GM12878 (cell line): Measurements from ENCODE around the gene KISS1. TPM values are rescaled to one million over a fixed set of nuclear protein-coding genes. Genes with fewer than 3 reads are reported as not detected.

Experiments used
- ATAC-seq: fragments of 200-7000 bp; cut with Tn5 transposase; 3 replicates; pipeline ENCODE4 v1.9.1; 2020; ENCODE audit warnings: mild to moderate bottlenecking, moderate library complexity
- BruUV-seq: library from RNA; stranded (reverse); fragments of 400-500 nt; replicated peaks from 2 replicates; lab custom pipeline; 2021; lab: Mats Ljungman, UMichigan
- CTCF ChIA-PET: fragments of 300-600 bp; sonication (Branson Sonifier 250); formaldehyde crosslinking; extraction: SDS; loops from one replicate; lab custom pipeline; 2021; ENCODE audit warnings: inconsistent platforms; lab: Yijun Ruan, JAX
- POLR2A ChIA-PET: fragments of 350-600 bp; formaldehyde crosslinking; extraction: SDS; loops from one replicate; lab custom pipeline; 2021; ENCODE audit warnings: inconsistent platforms; lab: Charles Lee
- RAD21 ChIA-PET: fragments of 300-600 bp; sonication (Branson Sonifier 250); formaldehyde crosslinking; loops from one replicate; lab custom pipeline; 2023; ENCODE audit warnings: antibody characterized with exemption; ENCODE audit not compliant: unreplicated experiment; lab: Charles Lee
- SMC1A ChIA-PET: fragments of 300-600 bp; sonication (Branson Sonifier 250); formaldehyde crosslinking; loops from one replicate; lab custom pipeline; 2023; ENCODE audit not compliant: unreplicated experiment, uncharacterized antibody; lab: Charles Lee
- DNase-seq: peaks from one replicate; pipeline ENCODE4 v3.0.0-alpha.2; 2011; ENCODE audit warnings: low read depth, low spot score
- FAIRE-seq: peaks from 3 replicates; lab custom pipeline; 2011; peaks lifted over from hg19 to GRCh38; lab: Jason Lieb, UNC
- H2AFZ ChIP-seq: 2 replicates; pipeline ENCODE4 v1.6.0; 2011; ENCODE audit warnings: low read depth, low read length, control low read depth; ENCODE audit not compliant: control insufficient read depth
- H3K27ac ChIP-seq: 2 replicates; pipeline ENCODE4 v1.5.1; 2011; ENCODE audit warnings: control low read depth; ENCODE audit not compliant: control insufficient read depth, insufficient read depth
- H3K27me3 ChIP-seq, 2 experiments: replicated peaks in 1 of 2; 2 replicates each; pipeline versions ENCODE4 v1.6.0 to v1.6.1; 2011; ENCODE audit warnings: low read length in 1 of 2; ENCODE audit not compliant: control insufficient read depth in 2 of 2, insufficient read depth in 2 of 2
- H3K36me3 ChIP-seq, 2 experiments: 2 replicates each; pipeline ENCODE4 v1.5.1; 2011; ENCODE audit warnings: low read length in 1 of 2; ENCODE audit not compliant: control insufficient read depth in 2 of 2, insufficient read depth in 2 of 2
- H3K4me1 ChIP-seq: 2 replicates; pipeline ENCODE4 v1.6.1; 2011; ENCODE audit warnings: mild to moderate bottlenecking, low read length, moderate library complexity, mixed read lengths; ENCODE audit not compliant: control insufficient read depth, insufficient read depth
- H3K4me2 ChIP-seq: 2 replicates; pipeline ENCODE4 v1.6.0; 2011; ENCODE audit warnings: control low read depth; ENCODE audit not compliant: control insufficient read depth, insufficient read depth
- H3K4me3 ChIP-seq: fragments of 200-600 bp; sonication (generic); 2 replicates; pipeline ENCODE4 v1.5.1; 2016
- H3K79me2 ChIP-seq: 2 replicates; pipeline ENCODE4 v1.6.0; 2011; ENCODE audit warnings: low read length; ENCODE audit not compliant: control insufficient read depth, insufficient read depth
- H3K9ac ChIP-seq: 2 replicates; pipeline ENCODE4 v1.8.0; 2011; ENCODE audit warnings: low read length, control low read depth, mixed read lengths; ENCODE audit not compliant: control insufficient read depth, insufficient read depth
- H3K9me3 ChIP-seq: replicated peaks from 3 replicates; pipeline ENCODE4 v1.5.1; 2011; ENCODE audit warnings: mild to moderate bottlenecking, low read length; ENCODE audit not compliant: control insufficient read depth, insufficient read depth
- H4K20me1 ChIP-seq: 2 replicates; pipeline ENCODE4 v1.6.0; 2011; ENCODE audit not compliant: control insufficient read depth, insufficient read depth
- BMI1 ChIP-seq: fragments of 450-650 bp; IDR thresholded peaks from 2 replicates; pipeline ENCODE4 v1.6.1; 2016; ENCODE audit warnings: mild to moderate bottlenecking, moderate library complexity, borderline replicate concordance
- CREM ChIP-seq: IDR thresholded peaks from 2 replicates; pipeline ENCODE4 v1.6.1; 2014; ENCODE audit warnings: antibody characterized with exemption, low read depth
- KAT2A ChIP-seq: conservative IDR thresholded peaks from 2 replicates; pipeline ENCODE4 v1.6.1; 2011; ENCODE audit warnings: low read depth, low read length; ENCODE audit not compliant: control insufficient read depth
- SMARCA5 ChIP-seq: fragments of 450-650 bp; IDR thresholded peaks from 2 replicates; pipeline ENCODE4 v1.6.1; 2017; ENCODE audit warnings: mild to moderate bottlenecking
- TCF12 ChIP-seq: IDR thresholded peaks from 2 replicates; pipeline ENCODE4 v1.6.1; 2011; ENCODE audit warnings: low read depth, mild to moderate bottlenecking, low read length
- ZZZ3 ChIP-seq: IDR thresholded peaks from 2 replicates; pipeline ENCODE4 v1.6.1; 2011; ENCODE audit warnings: low read depth; ENCODE audit not compliant: control insufficient read depth, insufficient read length
- WGBS: methylation state at CpG from one replicate; pipeline ENCODE4 v1.1.6; 2016; ENCODE audit warnings: low lambda C conversion rate; ENCODE audit not compliant: insufficient replicate concordance, insufficient coverage; ENCODE audit errors: missing lambda C conversion rate; 5-methylcytosine and 5-hydroxymethylcytosine counted together
- in situ Hi-C: fragments of 300-500 bp; cut with MboI; formaldehyde crosslinking; loops from 9 replicates; pipeline ENCODE4 v1.14.3; 2018; ENCODE audit warnings: mixed read lengths
- intact Hi-C: fragments of 100-400 bp; cut with micrococcal nuclease; formaldehyde crosslinking; loops from one replicate; pipeline ENCODE4 v1.14.2; 2022; ENCODE audit not compliant: unreplicated experiment
- polyA plus RNA-seq, 11 experiments: library from polyadenylated mRNA; depleted of rRNA in 4 of 11; unstranded in 6 of 11; stranded (reverse) in 5 of 11; fragments of >200 nt; fragmentation: Nextera tagmentation in 4 of 11; fragmentation: Illumina TruSeq in 1 of 11; extraction: Ambion mirVana in 4 of 11; extraction: Trizol in 1 of 11; gene quantifications; 1 replicate in 1 of 11; 2 replicates in 10 of 11; pipeline versions ENCODE4 v1.2.1 to v1.2.3, GENCODE V29; 2011 to 2016; ENCODE audit warnings: inconsistent platforms in 2 of 11, missing spikeins in 2 of 11, low read depth in 1 of 11
- total RNA-seq, 4 experiments: library from RNA; depleted of rRNA in 3 of 4; stranded (reverse); fragments of >200 nt in 3 of 4; fragmentation: Illumina TruSeq in 1 of 4; extraction: Trizol in 1 of 4; gene quantifications; 2 replicates each; pipeline versions ENCODE4 v1.2.1 to v1.2.3, GENCODE V29; 2013 to 2021
- TF ChIP-seq, protein P1 (sequence below): IDR thresholded peaks from 2 replicates; pipeline ENCODE4 v1.6.1; 2012; ENCODE audit warnings: low read depth, low read length, improper control_type of control experiment
- TF ChIP-seq, protein P2 (sequence below): fragments of 450-650 bp; IDR thresholded peaks from 2 replicates; pipeline ENCODE4 v1.6.1; 2017; ENCODE audit warnings: antibody characterized with exemption, mild to moderate bottlenecking, moderate library complexity

KISS1 gene
- total and polyA plus RNA-seq, 10 of the 15 experiments (the other 5 are each of a cell fraction or from before 2014, with no cell fraction given) = not detected

DNA sequence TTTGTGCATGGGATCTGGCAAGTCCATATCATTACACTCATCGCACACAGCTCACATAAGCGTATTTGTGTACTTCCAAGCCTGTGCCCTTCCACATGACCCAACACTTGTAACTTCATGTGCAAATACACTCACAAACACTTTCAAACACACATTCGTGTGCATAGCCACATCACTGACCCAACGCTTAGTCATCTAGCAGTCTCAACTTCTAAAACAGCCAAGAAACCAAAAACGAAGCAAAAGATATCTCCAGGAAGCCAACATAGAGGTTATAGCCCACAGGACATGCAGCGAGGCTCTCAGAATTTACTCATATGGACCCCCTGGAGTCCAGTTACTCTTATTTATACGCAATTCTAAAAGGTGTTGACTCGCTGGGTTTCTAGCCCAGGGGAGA, 28.4 kb upstream of the KISS1 start:
- WGBS = 33% methylated on average over 8 of the region's 8 CpGs
- H3K4me2 ChIP-seq = no peak overlapping the region
- no peak overlapping the region for H3K4me3 ChIP-seq
- no TSS peak for BruUV-seq
- CTCF ChIA-PET = no interaction called here
- RAD21 ChIA-PET = no interaction called here
- in situ Hi-C loops = no loop called here
- SMC1A ChIA-PET = no interaction called here
- intact Hi-C loops = no loop called here
- no peak overlapping the region for H3K27ac ChIP-seq
- no peaks in the 10 kb centered on the region for H3K9me3 ChIP-seq
- H3K36me3 ChIP-seq = no peaks in the 10 kb centered on the region
- no peaks in the 10 kb centered on the region for H4K20me1 ChIP-seq
- DNase-seq (no peak), FAIRE-seq (no peak), ATAC-seq (no peak)
- H3K9ac ChIP-seq = no peak overlapping the region
- TF ChIP-seq, protein P1, sequence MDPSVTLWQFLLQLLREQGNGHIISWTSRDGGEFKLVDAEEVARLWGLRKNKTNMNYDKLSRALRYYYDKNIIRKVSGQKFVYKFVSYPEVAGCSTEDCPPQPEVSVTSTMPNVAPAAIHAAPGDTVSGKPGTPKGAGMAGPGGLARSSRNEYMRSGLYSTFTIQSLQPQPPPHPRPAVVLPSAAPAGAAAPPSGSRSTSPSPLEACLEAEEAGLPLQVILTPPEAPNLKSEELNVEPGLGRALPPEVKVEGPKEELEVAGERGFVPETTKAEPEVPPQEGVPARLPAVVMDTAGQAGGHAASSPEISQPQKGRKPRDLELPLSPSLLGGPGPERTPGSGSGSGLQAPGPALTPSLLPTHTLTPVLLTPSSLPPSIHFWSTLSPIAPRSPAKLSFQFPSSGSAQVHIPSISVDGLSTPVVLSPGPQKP = no peak
- TF ChIP-seq ZZZ3 (no peak), TCF12 (no peak), CREM (no peak), KAT2A (no peak), BMI1 (no peak), SMARCA5 (no peak)
- TF ChIP-seq, protein P2, sequence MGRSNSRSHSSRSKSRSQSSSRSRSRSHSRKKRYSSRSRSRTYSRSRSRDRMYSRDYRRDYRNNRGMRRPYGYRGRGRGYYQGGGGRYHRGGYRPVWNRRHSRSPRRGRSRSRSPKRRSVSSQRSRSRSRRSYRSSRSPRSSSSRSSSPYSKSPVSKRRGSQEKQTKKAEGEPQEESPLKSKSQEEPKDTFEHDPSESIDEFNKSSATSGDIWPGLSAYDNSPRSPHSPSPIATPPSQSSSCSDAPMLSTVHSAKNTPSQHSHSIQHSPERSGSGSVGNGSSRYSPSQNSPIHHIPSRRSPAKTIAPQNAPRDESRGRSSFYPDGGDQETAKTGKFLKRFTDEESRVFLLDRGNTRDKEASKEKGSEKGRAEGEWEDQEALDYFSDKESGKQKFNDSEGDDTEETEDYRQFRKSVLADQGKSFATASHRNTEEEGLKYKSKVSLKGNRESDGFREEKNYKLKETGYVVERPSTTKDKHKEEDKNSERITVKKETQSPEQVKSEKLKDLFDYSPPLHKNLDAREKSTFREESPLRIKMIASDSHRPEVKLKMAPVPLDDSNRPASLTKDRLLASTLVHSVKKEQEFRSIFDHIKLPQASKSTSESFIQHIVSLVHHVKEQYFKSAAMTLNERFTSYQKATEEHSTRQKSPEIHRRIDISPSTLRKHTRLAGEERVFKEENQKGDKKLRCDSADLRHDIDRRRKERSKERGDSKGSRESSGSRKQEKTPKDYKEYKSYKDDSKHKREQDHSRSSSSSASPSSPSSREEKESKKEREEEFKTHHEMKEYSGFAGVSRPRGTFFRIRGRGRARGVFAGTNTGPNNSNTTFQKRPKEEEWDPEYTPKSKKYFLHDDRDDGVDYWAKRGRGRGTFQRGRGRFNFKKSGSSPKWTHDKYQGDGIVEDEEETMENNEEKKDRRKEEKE = no peak
- H3K79me2 ChIP-seq = no peaks in the 10 kb centered on the region
- POLR2A ChIA-PET = no interaction called here
- no peaks in the 10 kb centered on the region for H3K4me1 ChIP-seq
- H2AFZ ChIP-seq = no peak overlapping the region
- peaks cover 0 to 4% of the 10 kb centered on the region in 2 experiments for H3K27me3 ChIP-seq
